Thoracic aorta (tissue), 2 donors: Measurements from ENCODE around the gene PPFIBP2. TPM values are rescaled to one million over a fixed set of nuclear protein-coding genes. Genes with fewer than 3 reads are reported as not detected.

Experiments
- ATAC-seq: fragments of 150-250 bp; one replicate; pipeline ENCODE4 v1.8.0; 2017; ENCODE audit warnings: low read depth; ENCODE audit not compliant: insufficient number of reproducible peaks, low FRiP score
- DNase-seq: peaks from one replicate; pipeline ENCODE4 v3.0.0-alpha.2; 2020; ENCODE audit warnings: low spot score
- H3K27ac ChIP-seq, 2 donors: fragments of 200-600 bp; sonication (generic); 1 replicate in 1 of 2; 2 replicates in 1 of 2; pipeline ENCODE4 v1.5.1; 2016; ENCODE audit warnings: mild to moderate bottlenecking in 2 of 2, moderate library complexity in 2 of 2
- H3K27me3 ChIP-seq: fragments of 200-600 bp; sonication (generic); replicated peaks from 2 replicates; pipeline ENCODE4 v1.6.0; 2016; ENCODE audit warnings: mild to moderate bottlenecking; ENCODE audit not compliant: insufficient read depth
- H3K36me3 ChIP-seq: fragments of 200-600 bp; sonication (generic); one replicate; pipeline ENCODE4 v1.5.1; 2016
- H3K4me1 ChIP-seq, 2 donors: fragments of 200-600 bp; sonication (generic); 1 replicate in 1 of 2; 2 replicates in 1 of 2; pipeline versions ENCODE4 v1.5.1 to v1.6.0; 2016; ENCODE audit warnings: low read depth in 2 of 2, mild to moderate bottlenecking in 1 of 2; ENCODE audit not compliant: control insufficient read depth in 1 of 2
- H3K4me3 ChIP-seq: fragments of 200-600 bp; sonication (generic); 2 replicates; pipeline ENCODE4 v1.5.1; 2016; ENCODE audit warnings: mild to moderate bottlenecking
- H3K9me3 ChIP-seq: fragments of 200-600 bp; sonication (generic); 2 replicates; pipeline ENCODE4 v1.5.1; 2016
- CTCF ChIP-seq: fragments of 200-600 bp; sonication (generic); IDR thresholded peaks from one replicate; pipeline ENCODE4 v1.5.1; 2019; ENCODE audit warnings: antibody characterized with exemption
- total RNA-seq, 2 donors: library from RNA; depleted of rRNA; stranded (reverse); fragments of >200 nt; gene quantifications; one replicate each; pipeline versions ENCODE4 v1.1.0 to v1.2.3, GENCODE V29; 2016

Gene PPFIBP2
- total RNA-seq, 2 donors from 2014 or later = 43.5 to 48.9 TPM

- no peaks in the 10 kb centered on the region for H3K36me3 ChIP-seq
- no peak overlapping the region for H3K27ac ChIP-seq
- no peak for TF ChIP-seq CTCF
- peaks cover 0 to 8% of the 10 kb centered on the region in 2 donors for H3K4me1 ChIP-seq
- DNase-seq (no peak), ATAC-seq (no peak)
- no peaks in the 10 kb centered on the region for H3K9me3 ChIP-seq
- H3K4me3 ChIP-seq = no peak overlapping the region
- H3K27me3 ChIP-seq = no peaks in the 10 kb centered on the region
Observed at GRCh38 chr11:7558046-7558445, 44.2 kb downstream of the PPFIBP2 start.

- H3K9me3 ChIP-seq = no peaks in the 10 kb centered on the region
- H3K27me3 ChIP-seq = no peaks in the 10 kb centered on the region
- H3K36me3 ChIP-seq = no peaks in the 10 kb centered on the region
- no peak for ATAC-seq
- H3K27ac ChIP-seq = no peak overlapping the region
- no peak for DNase-seq
- H3K4me3 ChIP-seq = no peak overlapping the region
- no peak for TF ChIP-seq CTCF
- H3K4me1 ChIP-seq = peaks cover 0 to 8% of the 10 kb centered on the region in 2 donors
Observed at GRCh38 chr11:7559398-7560283, 45.8 kb downstream of the PPFIBP2 start.

- ATAC-seq (no peak), DNase-seq (no peak)
- no peaks in the 10 kb centered on the region for H3K4me1 ChIP-seq
- no peaks in the 10 kb centered on the region for H3K27me3 ChIP-seq
- no peaks in the 10 kb centered on the region for H3K36me3 ChIP-seq
- H3K27ac ChIP-seq = no peak overlapping the region
- TF ChIP-seq CTCF = no peak
- no peak overlapping the region for H3K4me3 ChIP-seq
- no peaks in the 10 kb centered on the region for H3K9me3 ChIP-seq
Observed at GRCh38 chr11:7561562-7561961, 47.8 kb downstream of the PPFIBP2 start.

- ATAC-seq (no peak), DNase-seq (no peak)
- Histone ChIP-seq H3K9me3 (no peaks in the 10 kb centered on the region), H3K36me3 (no peaks in the 10 kb centered on the region), H3K27ac (no peak overlapping the region), H3K4me1 (no peaks in the 10 kb centered on the region), H3K4me3 (no peak overlapping the region), H3K27me3 (no peaks in the 10 kb centered on the region)
- TF ChIP-seq CTCF = no peak
Observed at GRCh38 chr11:7563281-7563680, 49.5 kb downstream of the PPFIBP2 start.

- Histone ChIP-seq H3K27ac (no peak overlapping the region), H3K4me3 (no peak overlapping the region), H3K4me1 (no peaks in the 10 kb centered on the region), H3K27me3 (no peaks in the 10 kb centered on the region), H3K36me3 (no peaks in the 10 kb centered on the region), H3K9me3 (no peaks in the 10 kb centered on the region)
- no peak for DNase-seq
- no peak for ATAC-seq
- TF ChIP-seq CTCF = no peak
Observed at GRCh38 chr11:7564803-7565202, 51.0 kb downstream of the PPFIBP2 start.
